ENCODE results near the gene PATJ. TPM values are rescaled to one million over a fixed set of nuclear protein-coding genes. Genes with fewer than 3 reads are reported as not detected.

The PATJ gene
- total RNA-seq, 1 donor from 2014 or later = 56.2 TPM

GRCh38 chr1:62040973-62041372, 298.7 kb downstream of the PATJ start:
- no peak for TF ChIP-seq CTCF (IDR thresholded peaks at IDR 0.05)
- Histone ChIP-seq H3K27ac (no peak overlapping the region), H3K36me3 (no peaks in the 10 kb centered on the region), H3K4me1 (no peaks in the 10 kb centered on the region), H3K9me3 (no peaks in the 10 kb centered on the region), H3K27me3 (no peaks in the 10 kb centered on the region), H3K4me3 (no peak overlapping the region)
- DNase-seq = no peak
- no peak for ATAC-seq
- intact Hi-C loops (cut with DNase I) = no loop called here

- no peaks in the 10 kb centered on the region for H3K27me3 ChIP-seq
- no peaks in the 10 kb centered on the region for H3K9me3 ChIP-seq
- H3K4me1 ChIP-seq = no peaks in the 10 kb centered on the region
- H3K4me3 ChIP-seq = no peak overlapping the region
- H3K27ac ChIP-seq = no peak overlapping the region
- intact Hi-C loops (cut with DNase I) = no loop called here
- DNase-seq (no peak), ATAC-seq (no peak)
- TF ChIP-seq CTCF (IDR thresholded peaks at IDR 0.05) = no peak
- no peaks in the 10 kb centered on the region for H3K36me3 ChIP-seq
Observed at GRCh38 chr1:62043154-62043553, 300.9 kb downstream of the PATJ start.

DNA sequence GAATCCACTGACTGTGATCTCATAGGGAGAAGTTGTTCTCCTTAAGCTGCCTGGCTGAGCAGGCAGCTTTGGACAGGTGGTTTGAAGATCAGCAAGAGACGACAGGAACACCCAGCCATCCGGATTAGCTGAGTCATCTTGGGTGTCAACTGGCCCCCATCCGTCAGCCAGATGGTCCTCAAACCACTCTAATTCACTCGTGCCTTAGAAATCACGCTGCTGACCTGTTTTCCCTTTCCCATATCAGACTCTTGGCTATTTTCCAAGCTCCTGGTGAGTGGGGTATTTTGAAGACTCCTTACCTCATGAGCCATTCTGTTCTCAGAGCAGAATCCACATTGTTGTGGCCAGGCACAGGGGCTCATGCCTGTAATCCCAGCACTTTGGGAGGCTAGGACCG, 303.3 kb downstream of the PATJ start:
- ATAC-seq (peak; percentile 28), DNase-seq (no peak)
- no peaks in the 10 kb centered on the region for H3K27me3 ChIP-seq
- H3K9me3 ChIP-seq = no peaks in the 10 kb centered on the region
- H3K36me3 ChIP-seq = no peaks in the 10 kb centered on the region
- TF ChIP-seq CTCF (IDR thresholded peaks at IDR 0.05) = no peak
- H3K4me1 ChIP-seq = no peaks in the 10 kb centered on the region
- no peak overlapping the region for H3K27ac ChIP-seq
- no peak overlapping the region for H3K4me3 ChIP-seq
- intact Hi-C loops (cut with DNase I) = no loop called here

DNA sequence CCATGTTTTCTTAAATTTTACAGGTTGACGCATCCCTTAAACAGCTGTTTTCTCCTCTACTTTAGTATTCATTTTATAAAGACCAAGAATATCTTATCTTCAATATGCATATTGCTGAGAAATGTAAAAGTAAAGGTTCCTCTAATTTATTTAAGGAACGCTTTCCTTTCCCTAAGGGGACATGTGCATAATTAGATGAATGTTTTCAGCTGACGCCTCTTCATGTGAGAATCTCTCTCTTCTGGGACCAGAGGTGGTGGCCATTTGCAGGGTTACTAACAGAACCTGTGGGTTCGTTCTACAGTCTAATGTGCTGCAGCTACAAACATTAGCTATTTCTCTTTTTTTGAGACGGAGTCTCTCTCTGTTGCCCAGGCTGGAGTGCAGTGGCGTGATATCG, 304.6 kb downstream of the PATJ start:
- no peak overlapping the region for H3K27ac ChIP-seq
- no peaks in the 10 kb centered on the region for H3K9me3 ChIP-seq
- intact Hi-C loops (cut with DNase I) = no loop called here
- H3K4me1 ChIP-seq = no peaks in the 10 kb centered on the region
- H3K27me3 ChIP-seq = no peaks in the 10 kb centered on the region
- TF ChIP-seq CTCF (IDR thresholded peaks at IDR 0.05) = no peak
- DNase-seq = no peak
- no peak overlapping the region for H3K4me3 ChIP-seq
- no peaks in the 10 kb centered on the region for H3K36me3 ChIP-seq
- no peak for ATAC-seq

DNA sequence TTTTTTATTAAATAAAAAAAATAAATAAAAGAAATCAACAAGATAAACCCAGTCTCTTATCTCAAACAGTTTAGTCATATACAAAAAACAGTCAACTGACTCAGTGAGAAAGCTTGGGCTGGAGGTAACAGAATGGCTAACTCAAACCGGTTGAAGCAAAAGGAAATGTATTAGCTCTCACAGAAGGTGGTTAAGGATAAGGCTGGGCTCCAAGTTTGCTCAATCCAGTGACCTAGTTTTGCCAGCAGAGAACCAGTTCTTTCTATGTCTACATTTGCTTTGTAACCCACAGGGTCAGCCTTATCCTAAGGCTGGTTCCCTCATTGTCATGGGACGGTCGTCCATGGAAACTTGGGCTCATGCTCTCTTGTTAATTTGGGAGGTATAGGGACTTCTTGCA, 307.9 kb downstream of the PATJ start:
- H3K36me3 ChIP-seq = no peaks in the 10 kb centered on the region
- intact Hi-C loops (cut with DNase I) = no loop called here
- H3K4me1 ChIP-seq = no peaks in the 10 kb centered on the region
- DNase-seq (no peak), ATAC-seq (no peak)
- no peak overlapping the region for H3K27ac ChIP-seq
- no peaks in the 10 kb centered on the region for H3K27me3 ChIP-seq
- TF ChIP-seq CTCF (IDR thresholded peaks at IDR 0.05) = no peak
- H3K9me3 ChIP-seq = no peaks in the 10 kb centered on the region
- H3K4me3 ChIP-seq = no peak overlapping the region

DNA sequence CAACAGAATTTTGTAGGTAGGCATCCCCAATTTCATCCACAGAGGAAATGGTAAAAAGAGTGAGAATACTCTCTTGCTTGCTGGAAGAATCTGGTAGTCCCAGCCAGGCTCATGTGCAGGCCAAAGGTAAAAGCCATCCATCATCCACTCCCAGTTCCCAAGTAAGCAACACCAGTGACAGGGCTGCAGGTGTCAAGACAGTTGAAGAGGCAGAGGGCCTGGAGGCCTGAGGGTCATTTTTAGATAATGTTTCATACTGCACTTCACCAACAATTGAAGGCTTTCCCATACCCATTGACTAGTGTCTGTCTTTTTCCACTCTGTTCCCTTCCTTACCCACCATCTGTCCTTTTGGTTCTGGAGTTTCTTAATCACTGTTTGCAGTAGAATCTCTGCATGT, 310.7 kb downstream of the PATJ start:
- TF ChIP-seq CTCF (IDR thresholded peaks at IDR 0.05) = no peak
- ATAC-seq (no peak), DNase-seq (no peak)
- H3K27ac ChIP-seq = no peak overlapping the region
- H3K4me3 ChIP-seq = no peak overlapping the region
- H3K36me3 ChIP-seq = no peaks in the 10 kb centered on the region
- H3K9me3 ChIP-seq = no peaks in the 10 kb centered on the region
- intact Hi-C loops (cut with DNase I) = no loop called here
- no peaks in the 10 kb centered on the region for H3K4me1 ChIP-seq
- no peaks in the 10 kb centered on the region for H3K27me3 ChIP-seq

Data from upper lobe of right lung (tissue), 1 donor.